AG04449 (cell line): ENCODE data around the gene SIRT4.

ENCODE experiments used
- CTCF ChIA-PET: fragments of 350-600 bp; formaldehyde crosslinking; extraction: SDS; loops from one replicate; lab custom pipeline; 2021; ENCODE audit warnings: antibody characterized with exemption; lab: Yijun Ruan, JAX
- POLR2A ChIA-PET: fragments of 400-600, 350-600 bp; formaldehyde crosslinking; extraction: SDS; loops from one replicate; lab custom pipeline; 2020; ENCODE audit warnings: antibody characterized with exemption, inconsistent platforms; lab: Yijun Ruan, JAX
- DNase-seq: peaks from one replicate; pipeline ENCODE4 v3.0.0-alpha.2; 2010; ENCODE audit warnings: low read depth, low spot score
- H3K4me3 ChIP-seq: 2 replicates; pipeline ENCODE4 v1.5.1; 2011; ENCODE audit warnings: low read depth, mild to moderate bottlenecking, control low read depth, low read length
- TF ChIP-seq, protein P1 (sequence below): IDR thresholded peaks from one replicate; pipeline ENCODE4 v1.5.1; 2011; ENCODE audit warnings: mild to moderate bottlenecking, moderate library complexity, low read length, control low read depth, inconsistent platforms; ENCODE audit not compliant: insufficient read depth; ENCODE audit errors: missing control alignments

Gene SIRT4

DNA sequence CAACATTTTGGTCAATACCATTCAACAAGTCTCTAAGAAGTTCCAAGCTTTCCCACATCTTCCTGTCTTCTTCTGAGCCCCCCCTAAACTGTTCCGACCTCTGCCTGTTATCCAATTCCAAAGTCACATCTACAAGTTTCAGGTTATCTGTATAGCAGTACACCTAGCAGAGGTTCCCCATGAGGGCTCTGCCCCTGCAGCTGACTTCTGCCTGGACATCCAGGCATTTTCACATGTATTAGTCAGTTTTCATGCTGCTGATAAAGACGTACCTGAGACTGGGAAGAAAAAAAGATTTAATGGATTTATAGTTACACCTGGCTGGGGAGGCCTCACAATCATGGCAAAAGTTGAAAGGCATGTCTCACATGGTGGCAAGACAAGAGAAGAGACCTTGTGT is 35.6 kb downstream of the SIRT4 start:
- H3K4me3 ChIP-seq: no peak overlapping the region
- ChIA-PET CTCF (interaction anchor here (1.0 to 3.2 kb wide), 8 partner anchors 9 to 94 kb away, joined by 3 to 19 read pairs (median 4); partner anchors contain the start of gene PLA2G1B), POLR2A (no interaction called here)
- TF ChIP-seq, protein P1, sequence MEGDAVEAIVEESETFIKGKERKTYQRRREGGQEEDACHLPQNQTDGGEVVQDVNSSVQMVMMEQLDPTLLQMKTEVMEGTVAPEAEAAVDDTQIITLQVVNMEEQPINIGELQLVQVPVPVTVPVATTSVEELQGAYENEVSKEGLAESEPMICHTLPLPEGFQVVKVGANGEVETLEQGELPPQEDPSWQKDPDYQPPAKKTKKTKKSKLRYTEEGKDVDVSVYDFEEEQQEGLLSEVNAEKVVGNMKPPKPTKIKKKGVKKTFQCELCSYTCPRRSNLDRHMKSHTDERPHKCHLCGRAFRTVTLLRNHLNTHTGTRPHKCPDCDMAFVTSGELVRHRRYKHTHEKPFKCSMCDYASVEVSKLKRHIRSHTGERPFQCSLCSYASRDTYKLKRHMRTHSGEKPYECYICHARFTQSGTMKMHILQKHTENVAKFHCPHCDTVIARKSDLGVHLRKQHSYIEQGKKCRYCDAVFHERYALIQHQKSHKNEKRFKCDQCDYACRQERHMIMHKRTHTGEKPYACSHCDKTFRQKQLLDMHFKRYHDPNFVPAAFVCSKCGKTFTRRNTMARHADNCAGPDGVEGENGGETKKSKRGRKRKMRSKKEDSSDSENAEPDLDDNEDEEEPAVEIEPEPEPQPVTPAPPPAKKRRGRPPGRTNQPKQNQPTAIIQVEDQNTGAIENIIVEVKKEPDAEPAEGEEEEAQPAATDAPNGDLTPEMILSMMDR: no peak
- no peak for DNase-seq

DNA sequence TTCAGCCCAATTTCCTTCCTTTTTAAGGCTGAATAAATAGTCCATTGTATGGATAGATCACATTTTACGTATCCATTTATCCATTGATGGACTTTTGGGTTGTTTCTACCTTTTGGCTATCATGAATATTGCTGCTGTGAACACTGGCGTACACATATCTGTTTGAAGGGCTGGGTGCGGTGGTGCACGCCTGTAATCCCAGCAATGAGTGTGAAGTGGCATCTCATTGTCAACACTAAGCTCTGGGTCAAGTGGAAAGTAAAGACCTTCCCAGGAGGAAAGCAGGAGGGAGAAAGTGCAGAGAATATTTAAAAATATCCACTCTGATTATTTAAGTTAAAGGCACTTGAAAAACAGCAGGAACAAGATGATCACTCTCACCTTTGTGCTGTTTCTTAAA is 37.1 kb downstream of the SIRT4 start:
- no peak for DNase-seq
- ChIA-PET POLR2A (no interaction called here), CTCF (interaction anchor here (1.2 to 2.5 kb wide), 4 partner anchors 12 to 92 kb away, joined by 4 to 6 read pairs (median 4); no protein-coding TSS in a partner anchor)
- TF ChIP-seq, protein P1: no peak
- H3K4me3 ChIP-seq: no peak overlapping the region

DNA sequence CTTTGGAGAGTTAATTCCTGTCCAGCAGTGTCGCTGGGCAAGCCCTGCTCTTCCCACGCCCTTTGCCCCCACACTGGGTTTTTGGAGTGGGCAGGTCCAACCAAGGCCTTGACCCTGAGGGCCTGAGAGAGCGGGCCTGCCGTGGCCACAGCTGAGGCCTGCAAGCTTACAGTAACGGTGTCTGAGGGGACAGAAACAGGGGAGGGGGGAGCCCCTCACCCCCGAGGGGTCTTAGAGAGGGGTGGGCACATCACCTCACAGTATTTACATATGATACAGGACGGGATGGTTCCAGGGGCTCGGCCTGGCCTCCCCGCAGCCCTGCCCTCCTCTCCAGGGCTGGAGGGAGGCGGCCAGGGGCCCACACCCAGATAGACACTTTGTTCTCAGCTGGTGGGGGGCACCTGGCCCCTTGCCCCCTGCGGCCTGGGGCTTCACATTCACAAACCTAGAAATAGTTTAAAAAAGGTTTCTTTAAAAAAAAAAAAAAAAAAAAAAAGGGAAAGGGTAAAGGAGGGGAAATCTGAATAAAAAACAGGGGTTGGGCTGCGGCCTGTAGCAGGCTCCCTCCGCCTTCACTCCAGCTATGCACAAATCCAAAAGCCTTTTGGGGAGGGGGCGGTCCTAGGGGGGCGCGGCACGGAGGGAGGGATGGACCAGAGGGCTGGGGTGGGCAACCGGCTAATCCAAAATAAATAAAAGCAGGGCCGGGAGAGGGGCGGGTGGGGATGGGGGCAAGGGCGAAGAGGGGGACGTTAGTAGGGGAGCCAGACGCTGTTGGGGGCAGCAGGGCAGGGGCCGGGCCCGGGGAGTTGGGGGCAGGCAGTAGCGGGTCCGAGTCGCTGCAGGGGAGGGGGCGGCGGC is 40.3 kb downstream of the SIRT4 start:
- POLR2A ChIA-PET: no interaction called here
- CTCF ChIA-PET: interaction anchor here (0.8 to 1.7 kb wide), 3 partner anchors 11 to 15 kb away, joined by 3 to 9 read pairs (median 4); no protein-coding TSS in a partner anchor
- TF ChIP-seq, protein P1: no peak
- DNase-seq: no peak
- no peak overlapping the region for H3K4me3 ChIP-seq

DNA sequence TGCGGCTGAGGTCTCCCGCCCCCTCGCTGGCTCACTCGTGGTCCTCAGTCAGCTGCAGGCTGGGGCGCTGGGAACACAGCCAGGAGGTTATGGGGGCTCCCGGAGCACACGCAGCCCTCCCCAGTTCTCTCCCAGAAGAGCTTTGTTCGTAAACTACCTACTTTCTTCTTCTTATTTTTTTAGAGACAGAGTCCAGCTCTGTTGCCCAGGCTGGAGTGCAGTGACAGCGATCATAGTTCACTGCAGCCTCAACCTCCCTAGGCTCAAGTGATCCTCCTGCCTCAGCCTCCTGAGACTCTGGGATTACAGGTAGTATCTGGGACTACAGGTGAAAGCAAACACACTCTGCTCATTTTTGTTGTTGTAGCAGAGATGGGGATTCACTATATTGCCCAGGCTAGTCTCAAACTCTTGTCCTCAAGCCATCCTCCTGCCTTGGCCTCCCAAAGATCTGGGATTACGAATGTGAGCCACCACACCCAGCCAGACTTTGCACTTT is 41.0 kb downstream of the SIRT4 start:
- no peak overlapping the region for H3K4me3 ChIP-seq
- no peak for DNase-seq
- ChIA-PET CTCF (interaction anchor here (0.8 kb wide), 1 partner anchor 10 kb away, joined by 3 read pairs; no protein-coding TSS in a partner anchor), POLR2A (no interaction called here)
- TF ChIP-seq, protein P1: no peak

DNA sequence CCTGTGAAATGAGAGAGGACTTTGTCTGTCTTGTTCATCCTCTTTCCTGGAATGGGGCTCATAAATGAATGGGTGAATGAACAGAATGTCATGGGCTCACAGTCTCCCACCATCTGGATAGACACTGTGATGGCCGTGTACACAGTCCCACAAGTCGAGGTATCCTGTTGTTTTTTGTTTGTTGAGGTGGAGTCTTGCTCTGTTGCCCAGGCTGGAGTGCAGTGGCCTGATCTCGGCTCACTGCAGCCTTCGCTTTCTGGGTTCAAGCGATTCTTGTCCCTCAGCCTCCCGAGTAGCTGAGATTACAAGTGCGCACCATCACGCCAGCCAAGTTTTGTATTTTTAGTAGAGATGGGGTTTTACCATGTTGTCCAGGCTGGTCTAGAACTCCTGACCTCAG is 41.6 kb downstream of the SIRT4 start:
- CTCF ChIA-PET: no interaction called here
- H3K4me3 ChIP-seq: no peak overlapping the region
- DNase-seq: no peak
- POLR2A ChIA-PET: no interaction called here
- TF ChIP-seq, protein P1: no peak

DNA sequence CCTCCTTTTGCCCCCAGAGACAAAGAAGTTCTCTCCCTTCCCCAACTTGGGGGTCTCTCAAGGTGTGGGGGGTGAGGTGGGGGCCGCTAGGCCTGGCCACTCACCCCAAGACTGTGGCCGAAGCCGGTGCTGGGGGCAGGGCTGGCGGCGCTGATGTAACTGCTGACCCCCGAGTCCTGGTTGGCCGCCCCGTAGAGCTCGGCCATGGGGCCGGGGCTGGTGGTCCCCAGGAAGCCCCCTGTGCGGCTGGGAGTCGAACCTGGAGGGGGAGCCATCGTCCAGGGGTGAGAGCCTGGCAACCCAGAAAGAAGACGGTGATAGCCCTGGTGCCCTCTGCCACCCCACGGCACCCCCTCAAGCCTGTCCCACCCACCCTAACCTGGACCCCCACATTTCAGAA is 43.9 kb downstream of the SIRT4 start:
- DNase-seq: no peak
- ChIA-PET POLR2A (no interaction called here), CTCF (interaction anchor here (1.0 kb wide), 1 partner anchor 8 kb away, joined by 3 read pairs; no protein-coding TSS in a partner anchor)
- no peak overlapping the region for H3K4me3 ChIP-seq
- TF ChIP-seq, protein P1: no peak
